T follicular helper cell (primary cell): Measurements from ENCODE around the gene PFN3.
A peak's percentile ranks its signal among the peaks of the same experiment; 100 is the strongest.
"Not testable (repeated sequence)": the region's sequence is repeated elsewhere in the genome, so short reads cannot be mapped to it uniquely, and the experiment has no call there.

Source experiments
- DNase-seq: peaks from one replicate; pipeline ENCODE4 v3.0.0-alpha.2; 2020; ENCODE audit warnings: low read depth

PFN3 gene

GRCh38 chr5:177425801-177426565 lies 25.5 kb upstream of the PFN3 start:
- peak; percentile 100 for DNase-seq

GRCh38 chr5:177425196-177425800 lies 24.8 kb upstream of the PFN3 start:
- DNase-seq = no peak

GRCh38 chr5:177423671-177424070 lies 23.2 kb upstream of the PFN3 start:
- no peak for DNase-seq

- no peak for DNase-seq
These were observed 20.8 kb upstream of the PFN3 start for GRCh38 chr5:177421062-177421798.

GRCh38 chr5:177420472-177420871 lies 20.0 kb upstream of the PFN3 start:
- DNase-seq = not testable (repeated sequence)

- DNase-seq = no peak
These were observed 18.6 kb upstream of the PFN3 start for GRCh38 chr5:177419046-177419445.

- DNase-seq = not testable (repeated sequence)
These were observed 16.6 kb upstream of the PFN3 start for GRCh38 chr5:177417081-177417480.

GRCh38 chr5:177414481-177414880 lies 14.0 kb upstream of the PFN3 start:
- DNase-seq = no peak

- DNase-seq = no peak
These were observed 12.3 kb upstream of the PFN3 start for GRCh38 chr5:177412603-177413233.

GRCh38 chr5:177410575-177410974 lies 10.1 kb upstream of the PFN3 start:
- no peak for DNase-seq

- no peak for DNase-seq
These were observed 8.8 kb upstream of the PFN3 start, which contains the start of gene F12 for GRCh38 chr5:177409043-177409801. F12 (minus strand) TSS chr5:177409564; CDS start chr5:177409527, 37 bp downstream.

GRCh38 chr5:177405805-177406204 lies 5.3 kb upstream of the PFN3 start:
- no peak for DNase-seq

- DNase-seq = no peak
These were observed 4.9 kb upstream of the PFN3 start for GRCh38 chr5:177405312-177405711.

GRCh38 chr5:177404641-177405179 lies 4.2 kb upstream of the PFN3 start:
- DNase-seq = no peak

GRCh38 chr5:177403792-177404640 lies 3.6 kb upstream of the PFN3 start:
- peak; percentile 75 for DNase-seq

- DNase-seq = peak; percentile 52
These were observed 2.8 kb upstream of the PFN3 start for GRCh38 chr5:177403102-177403791.

GRCh38 chr5:177402271-177403043 lies 2.0 kb upstream of the PFN3 start:
- peak; percentile 63 for DNase-seq

- no peak for DNase-seq
These were observed 2.5 kb downstream of the PFN3 start for GRCh38 chr5:177397875-177398390.

GRCh38 chr5:177396807-177397206 lies 3.7 kb downstream of the PFN3 start:
- no peak for DNase-seq
